Peyer's patch (tissue), 4 donors: ENCODE measurements around the gene P2RY6.

Experiments
- CTCF ChIP-seq, 6 experiments: fragments of 450-650 bp in 4 of 6; fragments of 200-600 bp in 2 of 6; sonication (generic) in 1 of 6; IDR thresholded peaks; one replicate each; pipeline ENCODE4 v1.5.1; 2017 to 2019; ENCODE audit warnings: antibody characterized with exemption in 6 of 6, mild to moderate bottlenecking in 3 of 6, moderate library complexity in 1 of 6
- POLR2A ChIP-seq, 2 donors: fragments of 450-650 bp; IDR thresholded peaks; one replicate each; pipeline ENCODE4 v1.5.1; 2017; ENCODE audit warnings: antibody characterized with exemption in 2 of 2, mild to moderate bottlenecking in 2 of 2, moderate library complexity in 2 of 2

GRCh38 chr11:73298233-73298632, 26.1 kb downstream of the P2RY6 start:
- TF ChIP-seq CTCF (IDR thresholded peaks at IDR 0.05) (no peak), POLR2A (IDR thresholded peaks at IDR 0.05) (no peak)
